OCI-LY3 (cell line): ENCODE data around the gene DHX9.
A peak's percentile ranks its signal among the peaks of the same experiment; 100 is the strongest.

Experiments
- H2AFZ ChIP-seq: fragments of 200-600, 300-600 bp; shearing (Covaris generic); 2 replicates; pipeline ENCODE4 v1.6.0; 2014; ENCODE audit warnings: antibody characterized with exemption, low read depth, low read length
- H3K27ac ChIP-seq: fragments of 200-600, 300-600 bp; sonication (generic); 2 replicates; pipeline ENCODE4 v1.5.1; 2014; ENCODE audit warnings: mild to moderate bottlenecking, low read length, moderate library complexity, mixed read lengths
- H3K27me3 ChIP-seq: fragments of 200-600, 300-600 bp; sonication (generic); 2 replicates; pipeline ENCODE4 v1.6.1; 2014; ENCODE audit warnings: low read depth, low read length, mixed read lengths
- H3K36me3 ChIP-seq: fragments of 200-600, 300-600 bp; sonication (generic); replicated peaks from 2 replicates; pipeline ENCODE3; 2014; ENCODE audit warnings: low read depth, low read length, mixed read lengths
- H3K4me1 ChIP-seq: fragments of 300-600, 200-600 bp; sonication (generic); 2 replicates; pipeline ENCODE4 v1.6.1; 2014; ENCODE audit warnings: low read length, mixed read lengths
- H3K4me2 ChIP-seq: fragments of 200-600, 300-600 bp; sonication (generic); 2 replicates; pipeline ENCODE4 v1.6.1; 2014; ENCODE audit warnings: low read length, mixed read lengths
- H3K4me3 ChIP-seq: fragments of 300-600, 200-600 bp; sonication (generic); 2 replicates; pipeline ENCODE4 v1.5.1; 2014; ENCODE audit warnings: antibody characterized with exemption, mild to moderate bottlenecking, low read length, moderate library complexity
- H3K79me2 ChIP-seq: fragments of 300-600, 200-600 bp; shearing (Covaris generic); 2 replicates; pipeline ENCODE4 v1.6.1; 2014; ENCODE audit warnings: mild to moderate bottlenecking, low read length, mixed read lengths
- H3K9ac ChIP-seq: fragments of 300-600, 200-600 bp; shearing (Covaris generic); 2 replicates; pipeline ENCODE4 v1.6.0; 2014; ENCODE audit warnings: mild to moderate bottlenecking, low read length, moderate library complexity
- H3K9me3 ChIP-seq: fragments of 200-600, 300-600 bp; shearing (Covaris generic); 2 replicates; pipeline ENCODE4 v1.6.1; 2014; ENCODE audit warnings: low read length, mixed read lengths; ENCODE audit not compliant: insufficient read depth
- H4K20me1 ChIP-seq: fragments of 200-600, 300-600 bp; sonication (generic); 2 replicates; pipeline ENCODE4 v1.6.1; 2016; ENCODE audit warnings: low read length, mixed read lengths; ENCODE audit not compliant: insufficient read depth
- CTCF ChIP-seq: fragments of 200-600, 300-600 bp; sonication (generic); IDR thresholded peaks from 2 replicates; pipeline ENCODE4 v1.5.1; 2014; ENCODE audit warnings: antibody characterized with exemption, low read length, low read depth
- EZH2phosphoT487 ChIP-seq: fragments of 200-600 bp; shearing (Covaris generic); IDR thresholded peaks from 2 replicates; pipeline ENCODE4 v1.6.1; 2018; ENCODE audit warnings: antibody characterized with exemption, mixed run types, low read depth

DHX9 gene

GRCh38 chr1:182862827-182863226 lies 23.7 kb downstream of the DHX9 start:
- Histone ChIP-seq H2AFZ (no peak overlapping the region), H3K4me2 (no peak overlapping the region), H3K27me3 (no peaks in the 10 kb centered on the region), H3K36me3 (peaks cover 92% of the 10 kb centered on the region), H3K9me3 (no peaks in the 10 kb centered on the region), H3K4me1 (no peaks in the 10 kb centered on the region), H3K9ac (no peak overlapping the region), H3K27ac (no peak overlapping the region), H3K4me3 (no peak overlapping the region), H4K20me1 (peaks cover 22% of the 10 kb centered on the region), H3K79me2 (peaks cover 83% of the 10 kb centered on the region)
- TF ChIP-seq CTCF, result no peak
- TF ChIP-seq EZH2phosphoT487, result no peak

- Histone ChIP-seq H3K36me3 (peaks cover 86% of the 10 kb centered on the region), H3K4me1 (no peaks in the 10 kb centered on the region), H3K4me2 (no peak overlapping the region), H3K9ac (no peak overlapping the region), H3K9me3 (no peaks in the 10 kb centered on the region), H3K79me2 (peaks cover 73% of the 10 kb centered on the region), H4K20me1 (peaks cover 25% of the 10 kb centered on the region), H2AFZ (no peak overlapping the region), H3K4me3 (no peak overlapping the region), H3K27me3 (no peaks in the 10 kb centered on the region), H3K27ac (no peak overlapping the region)
- TF ChIP-seq EZH2phosphoT487 (no peak), CTCF (no peak)
Measured at GRCh38 chr1:182863940-182864339, 24.8 kb downstream of the DHX9 start.

GRCh38 chr1:182867861-182868260 lies 28.7 kb downstream of the DHX9 start:
- H2AFZ ChIP-seq, result no peak overlapping the region
- H3K27me3 ChIP-seq, result no peaks in the 10 kb centered on the region
- H3K4me1 ChIP-seq, result peaks cover 19% of the 10 kb centered on the region
- TF ChIP-seq EZH2phosphoT487, result no peak
- TF ChIP-seq CTCF, result no peak
- H3K9ac ChIP-seq, result no peak overlapping the region
- peaks cover 34% of the 10 kb centered on the region for H4K20me1 ChIP-seq
- no peak overlapping the region for H3K27ac ChIP-seq
- H3K4me2 ChIP-seq, result no peak overlapping the region
- H3K79me2 ChIP-seq, result peaks cover 57% of the 10 kb centered on the region
- H3K9me3 ChIP-seq, result no peaks in the 10 kb centered on the region
- H3K36me3 ChIP-seq, result peaks cover 76% of the 10 kb centered on the region
- no peak overlapping the region for H3K4me3 ChIP-seq

- H3K4me2 ChIP-seq, result no peak overlapping the region
- no peak overlapping the region for H3K9ac ChIP-seq
- TF ChIP-seq EZH2phosphoT487 (no peak), CTCF (no peak)
- H3K4me1 ChIP-seq, result peaks cover 24% of the 10 kb centered on the region
- no peaks in the 10 kb centered on the region for H3K27me3 ChIP-seq
- H3K27ac ChIP-seq, result peak overlapping the region; percentile 9; the same call in 1 of the 2 replicates
- H3K4me3 ChIP-seq, result no peak overlapping the region
- H3K9me3 ChIP-seq, result no peaks in the 10 kb centered on the region
- H4K20me1 ChIP-seq, result peaks cover 42% of the 10 kb centered on the region
- H2AFZ ChIP-seq, result no peak overlapping the region
- peaks cover 63% of the 10 kb centered on the region for H3K79me2 ChIP-seq
- peaks cover 78% of the 10 kb centered on the region for H3K36me3 ChIP-seq
Measured at GRCh38 chr1:182869241-182869666, 30.1 kb downstream of the DHX9 start.
